H1 (cell line): ENCODE data around the gene GREM2.

ENCODE experiments used
- ASH2L ChIP-seq: fragments of 200-600, 300-600 bp; sonication (generic); IDR thresholded peaks from one replicate; pipeline ENCODE4 v1.7.1; 2017; ENCODE audit warnings: low read length
- EP300 ChIP-seq, 2 experiments: IDR thresholded peaks; 1 replicate in 1 of 2; 2 replicates in 1 of 2; pipeline ENCODE4 v1.6.1; 2011 to 2012; ENCODE audit warnings: low read depth in 2 of 2, low read length in 2 of 2, mild to moderate bottlenecking in 2 of 2, borderline replicate concordance in 1 of 2, inconsistent platforms in 1 of 2, moderate library complexity in 1 of 2
- HDAC2 ChIP-seq, 2 experiments: fragments of 300-600 bp in 1 of 2; sonication (generic) in 1 of 2; IDR thresholded peaks; 2 replicates each; pipeline ENCODE4 v1.6.1; 2011 to 2012; ENCODE audit warnings: low read depth in 2 of 2, low read length in 2 of 2, mild to moderate bottlenecking in 2 of 2, moderate library complexity in 2 of 2, borderline replicate concordance in 1 of 2, inconsistent platforms in 1 of 2
- NRF1 ChIP-seq: IDR thresholded peaks from 2 replicates; pipeline ENCODE4 v1.6.1; 2011; ENCODE audit warnings: mild to moderate bottlenecking, low read depth, low read length, improper control_type of control experiment
- POLR2A ChIP-seq, 2 experiments: IDR thresholded peaks; 1 replicate in 1 of 2; 2 replicates in 1 of 2; pipeline ENCODE4 v1.6.1; 2011; ENCODE audit warnings: low read depth in 2 of 2, low read length in 2 of 2, mild to moderate bottlenecking in 2 of 2; ENCODE audit errors: control extremely low read depth in 1 of 2
- POLR2AphosphoS5 ChIP-seq: IDR thresholded peaks from 2 replicates; pipeline ENCODE4 v1.6.1; 2011; ENCODE audit warnings: low read depth, low read length
- SIRT6 ChIP-seq: IDR thresholded peaks from one replicate; pipeline ENCODE4 v1.7.1; 2012; ENCODE audit warnings: low read length, inconsistent platforms
- TEAD4 ChIP-seq: IDR thresholded peaks from 2 replicates; pipeline ENCODE4 v1.6.1; 2012; ENCODE audit warnings: low read depth, low read length, inconsistent platforms, mixed read lengths
- TF ChIP-seq, protein P1 (sequence below): IDR thresholded peaks from 2 replicates; pipeline ENCODE4 v1.6.1; 2012; ENCODE audit warnings: low read length, inconsistent platforms
- TF ChIP-seq, protein P2 (sequence below), 3 experiments: IDR thresholded peaks; 1 replicate in 2 of 3; 2 replicates in 1 of 3; pipeline versions ENCODE4 v1.5.1 to v1.6.1; 2011; ENCODE audit warnings: low read length in 3 of 3, mild to moderate bottlenecking in 3 of 3, inconsistent platforms in 2 of 3, low read depth in 1 of 3, moderate library complexity in 1 of 3; ENCODE audit not compliant: insufficient read depth in 1 of 3; ENCODE audit errors: control extremely low read depth in 1 of 3
- TF ChIP-seq, protein P3 (sequence below): IDR thresholded peaks from 2 replicates; pipeline ENCODE4 v1.6.1; 2012; ENCODE audit warnings: inconsistent platforms
- TF ChIP-seq, protein P4 (sequence below): IDR thresholded peaks from 2 replicates; pipeline ENCODE4 v1.6.1; 2011; ENCODE audit warnings: low read length, improper control_type of control experiment

DNA sequence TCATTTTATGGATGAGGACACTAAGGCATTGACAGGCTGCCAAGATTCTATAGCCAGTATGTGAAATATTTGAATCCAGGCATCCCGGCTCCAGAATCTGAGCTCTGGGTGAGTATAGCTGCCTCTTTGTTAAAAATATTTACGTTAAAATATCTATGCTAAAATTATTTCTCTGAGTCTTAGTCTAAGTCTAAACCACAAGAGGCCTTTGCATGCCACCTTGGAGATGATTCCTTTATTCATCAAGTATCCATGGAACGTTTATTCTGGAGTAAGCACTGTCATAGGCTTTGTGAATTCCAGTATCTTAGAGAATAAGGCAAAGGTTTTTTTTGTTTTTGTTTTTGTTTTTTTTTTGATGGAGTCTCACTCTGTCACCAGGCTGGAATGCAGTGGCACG lies 116.4 kb downstream of the GREM2 start:
- TF ChIP-seq POLR2A (IDR thresholded peaks at IDR 0.05; ENCODE audit: control extremely low read depth in 1 of 2, low read depth in 2 of 2, low read length in 2 of 2): no peak
- TF ChIP-seq NRF1: no peak
- TF ChIP-seq POLR2AphosphoS5: no peak
- TF ChIP-seq, protein P1, sequence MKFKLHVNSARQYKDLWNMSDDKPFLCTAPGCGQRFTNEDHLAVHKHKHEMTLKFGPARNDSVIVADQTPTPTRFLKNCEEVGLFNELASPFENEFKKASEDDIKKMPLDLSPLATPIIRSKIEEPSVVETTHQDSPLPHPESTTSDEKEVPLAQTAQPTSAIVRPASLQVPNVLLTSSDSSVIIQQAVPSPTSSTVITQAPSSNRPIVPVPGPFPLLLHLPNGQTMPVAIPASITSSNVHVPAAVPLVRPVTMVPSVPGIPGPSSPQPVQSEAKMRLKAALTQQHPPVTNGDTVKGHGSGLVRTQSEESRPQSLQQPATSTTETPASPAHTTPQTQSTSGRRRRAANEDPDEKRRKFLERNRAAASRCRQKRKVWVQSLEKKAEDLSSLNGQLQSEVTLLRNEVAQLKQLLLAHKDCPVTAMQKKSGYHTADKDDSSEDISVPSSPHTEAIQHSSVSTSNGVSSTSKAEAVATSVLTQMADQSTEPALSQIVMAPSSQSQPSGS: no peak
- TF ChIP-seq TEAD4: no peak
- TF ChIP-seq EP300 (IDR thresholded peaks at IDR 0.05; ENCODE audit: borderline replicate concordance in 1 of 2, low read depth in 2 of 2, low read length in 2 of 2): no peak
- TF ChIP-seq ASH2L: no peak
- TF ChIP-seq, protein P2, sequence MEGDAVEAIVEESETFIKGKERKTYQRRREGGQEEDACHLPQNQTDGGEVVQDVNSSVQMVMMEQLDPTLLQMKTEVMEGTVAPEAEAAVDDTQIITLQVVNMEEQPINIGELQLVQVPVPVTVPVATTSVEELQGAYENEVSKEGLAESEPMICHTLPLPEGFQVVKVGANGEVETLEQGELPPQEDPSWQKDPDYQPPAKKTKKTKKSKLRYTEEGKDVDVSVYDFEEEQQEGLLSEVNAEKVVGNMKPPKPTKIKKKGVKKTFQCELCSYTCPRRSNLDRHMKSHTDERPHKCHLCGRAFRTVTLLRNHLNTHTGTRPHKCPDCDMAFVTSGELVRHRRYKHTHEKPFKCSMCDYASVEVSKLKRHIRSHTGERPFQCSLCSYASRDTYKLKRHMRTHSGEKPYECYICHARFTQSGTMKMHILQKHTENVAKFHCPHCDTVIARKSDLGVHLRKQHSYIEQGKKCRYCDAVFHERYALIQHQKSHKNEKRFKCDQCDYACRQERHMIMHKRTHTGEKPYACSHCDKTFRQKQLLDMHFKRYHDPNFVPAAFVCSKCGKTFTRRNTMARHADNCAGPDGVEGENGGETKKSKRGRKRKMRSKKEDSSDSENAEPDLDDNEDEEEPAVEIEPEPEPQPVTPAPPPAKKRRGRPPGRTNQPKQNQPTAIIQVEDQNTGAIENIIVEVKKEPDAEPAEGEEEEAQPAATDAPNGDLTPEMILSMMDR (IDR thresholded peaks at IDR 0.05; ENCODE audit: control extremely low read depth in 1 of 3, insufficient read depth in 1 of 3, low read depth in 1 of 3, low read length in 3 of 3): no peak
- no peak for TF ChIP-seq HDAC2 (IDR thresholded peaks at IDR 0.05; ENCODE audit: borderline replicate concordance in 1 of 2, low read depth in 2 of 2, low read length in 2 of 2)
- TF ChIP-seq, protein P3, sequence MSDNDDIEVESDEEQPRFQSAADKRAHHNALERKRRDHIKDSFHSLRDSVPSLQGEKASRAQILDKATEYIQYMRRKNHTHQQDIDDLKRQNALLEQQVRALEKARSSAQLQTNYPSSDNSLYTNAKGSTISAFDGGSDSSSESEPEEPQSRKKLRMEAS: no peak
- no peak for TF ChIP-seq SIRT6
- TF ChIP-seq, protein P4, sequence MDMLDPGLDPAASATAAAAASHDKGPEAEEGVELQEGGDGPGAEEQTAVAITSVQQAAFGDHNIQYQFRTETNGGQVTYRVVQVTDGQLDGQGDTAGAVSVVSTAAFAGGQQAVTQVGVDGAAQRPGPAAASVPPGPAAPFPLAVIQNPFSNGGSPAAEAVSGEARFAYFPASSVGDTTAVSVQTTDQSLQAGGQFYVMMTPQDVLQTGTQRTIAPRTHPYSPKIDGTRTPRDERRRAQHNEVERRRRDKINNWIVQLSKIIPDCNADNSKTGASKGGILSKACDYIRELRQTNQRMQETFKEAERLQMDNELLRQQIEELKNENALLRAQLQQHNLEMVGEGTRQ: no peak
